GM12891 (cell line): ENCODE data around the gene UBE2G1.

ENCODE experiments used
- POLR2A ChIP-seq: IDR thresholded peaks from 2 replicates; pipeline ENCODE4 v1.6.1; 2011; ENCODE audit warnings: low read depth, low read length, control low read depth
- POLR2AphosphoS5 ChIP-seq: IDR thresholded peaks from 2 replicates; pipeline ENCODE4 v1.6.1; 2011; ENCODE audit warnings: low read depth, low read length, control low read depth
- POU2F2 ChIP-seq: IDR thresholded peaks from 2 replicates; pipeline ENCODE4 v1.6.1; 2011; ENCODE audit warnings: low read depth, mild to moderate bottlenecking, control low read depth, low read length, moderate library complexity
- SPI1 ChIP-seq: IDR thresholded peaks from 2 replicates; pipeline ENCODE4 v1.6.1; 2011; ENCODE audit warnings: low read depth, low read length, control low read depth
- TAF1 ChIP-seq: IDR thresholded peaks from 2 replicates; pipeline ENCODE4 v1.6.1; 2011; ENCODE audit warnings: low read depth, low read length, control low read depth

- TF ChIP-seq POLR2A = no peak
- TF ChIP-seq POLR2AphosphoS5 = no peak
- TF ChIP-seq TAF1 = no peak
- no peak for TF ChIP-seq SPI1
- TF ChIP-seq POU2F2 = no peak
Measured at GRCh38 chr17:4221899-4222659, 144.4 kb downstream of the UBE2G1 start.
